HepG2 (cell line): ENCODE results near the gene CDYL2. TPM values are rescaled to one million over a fixed set of nuclear protein-coding genes. Genes with fewer than 3 reads are reported as not detected.

Source experiments
- ATAC-seq: fragments of 200-7000 bp; cut with Tn5 transposase; 3 replicates; pipeline ENCODE4 v1.9.1; 2020; ENCODE audit warnings: mild to moderate bottlenecking, moderate library complexity
- BruUV-seq: library from RNA; stranded (reverse); fragments of 400-500 nt; replicated peaks from 2 replicates; lab custom pipeline; 2021; lab: Mats Ljungman, UMichigan
- CTCF ChIA-PET: fragments of 300-600 bp; formaldehyde crosslinking; extraction: SDS; loops from one replicate; lab custom pipeline; 2021; ENCODE audit warnings: low total read pairs, inconsistent platforms, low intra/inter-chr PET ratio; lab: Yijun Ruan, JAX
- POLR2A ChIA-PET: fragments of 350-600 bp; sonication (Branson Sonifier 250); formaldehyde crosslinking; loops from one replicate; lab custom pipeline; 2020; ENCODE audit warnings: antibody characterized with exemption, inconsistent platforms; lab: Yijun Ruan, JAX
- DNase-seq: peaks from one replicate; pipeline ENCODE4 v3.0.0-alpha.2; 2015; ENCODE audit warnings: low spot score
- FAIRE-seq: peaks from 3 replicates; lab custom pipeline; 2011; peaks lifted over from hg19 to GRCh38; lab: Jason Lieb, UNC
- H2AFZ ChIP-seq: one replicate; pipeline ENCODE4 v1.6.1; 2011; ENCODE audit warnings: low read length, inconsistent platforms
- H3K27ac ChIP-seq: fragments of 300-600 bp; 3 replicates; pipeline ENCODE4 v1.8.0; 2011; ENCODE audit warnings: mixed run types, mild to moderate bottlenecking, mixed read lengths, low read length, inconsistent platforms; ENCODE audit not compliant: insufficient read depth; ENCODE audit errors: extremely low read length
- H3K27me3 ChIP-seq, 2 experiments: fragments of 200-600 bp in 1 of 2; 2 replicates in 1 of 2; 3 replicates in 1 of 2; pipeline versions ENCODE4 v1.6.0 to v1.8.0; 2011; ENCODE audit warnings: low read length in 2 of 2, mild to moderate bottlenecking in 2 of 2, moderate library complexity in 2 of 2, inconsistent platforms in 1 of 2; ENCODE audit not compliant: insufficient read depth in 2 of 2, control insufficient read depth in 1 of 2
- H3K36me3 ChIP-seq, 2 experiments: fragments of 200-600 bp in 1 of 2; replicated peaks in 1 of 2; 2 replicates in 1 of 2; 3 replicates in 1 of 2; pipeline versions ENCODE4 v1.5.1 to v1.8.0; 2011; ENCODE audit warnings: low read length in 2 of 2, inconsistent platforms in 1 of 2; ENCODE audit not compliant: insufficient read depth in 2 of 2, control insufficient read depth in 1 of 2
- H3K4me1 ChIP-seq: 2 replicates; pipeline ENCODE4 v1.5.1; 2012; ENCODE audit warnings: low read length, inconsistent platforms; ENCODE audit not compliant: insufficient read depth
- H3K4me2 ChIP-seq: 2 replicates; pipeline ENCODE4 v1.6.0; 2011; ENCODE audit warnings: low read depth, low read length, inconsistent platforms
- H3K4me3 ChIP-seq, 3 experiments: fragments of 200-600 bp in 1 of 3; sonication (generic), shearing (Covaris generic) in 1 of 3; replicated peaks in 1 of 3; 2 replicates each; pipeline ENCODE4 v1.5.1; 2011 to 2016; ENCODE audit warnings: low read length in 3 of 3, inconsistent platforms in 2 of 3, low read depth in 2 of 3, mild to moderate bottlenecking in 2 of 3, control low read depth in 1 of 3, mixed read lengths in 1 of 3; ENCODE audit not compliant: insufficient read depth in 1 of 3
- H3K79me2 ChIP-seq: one replicate; pipeline ENCODE4 v1.6.1; 2011; ENCODE audit warnings: low read length, inconsistent platforms; ENCODE audit not compliant: insufficient read depth
- H3K9ac ChIP-seq: 2 replicates; pipeline ENCODE4 v1.6.0; 2011; ENCODE audit warnings: mild to moderate bottlenecking, low read depth, low read length, inconsistent platforms; ENCODE audit not compliant: insufficient read depth
- H3K9me3 ChIP-seq: 2 replicates; pipeline ENCODE4 v1.5.1; 2012; ENCODE audit warnings: mild to moderate bottlenecking, low read length
- H4K20me1 ChIP-seq: 2 replicates; pipeline ENCODE4 v1.6.0; 2011; ENCODE audit warnings: inconsistent platforms, mild to moderate bottlenecking, low read length, moderate library complexity; ENCODE audit not compliant: insufficient read depth
- ARNT2 ChIP-seq: sonication (generic); formaldehyde crosslinking; IDR thresholded peaks from 2 replicates; pipeline ENCODE4 v1.8.0; 2022; ENCODE audit warnings: mild to moderate bottlenecking, low read depth, missing genetic modification reagents, moderate library complexity
- DNMT1 ChIP-seq: sonication (generic); formaldehyde crosslinking; IDR thresholded peaks from 2 replicates; pipeline ENCODE4 v1.5.1; 2020; ENCODE audit warnings: mild to moderate bottlenecking, missing genetic modification reagents
- FOXP1 ChIP-seq, 2 experiments: fragments of 450-650 bp in 1 of 2; IDR thresholded peaks; 2 replicates each; pipeline ENCODE4 v1.6.1; 2017 to 2018; ENCODE audit warnings: antibody characterized with exemption in 1 of 2
- LCORL ChIP-seq, 2 experiments: fragments of 450-650 bp in 1 of 2; sonication (generic) in 1 of 2; formaldehyde crosslinking in 1 of 2; IDR thresholded peaks; 2 replicates each; pipeline versions ENCODE4 v1.5.0 to v1.6.1; 2017 to 2020; ENCODE audit warnings: antibody characterized with exemption in 1 of 2, missing genetic modification reagents in 1 of 2
- MAFK ChIP-seq, 2 experiments: IDR thresholded peaks in 1 of 2; conservative IDR thresholded peaks in 1 of 2; 2 replicates each; pipeline ENCODE4 v1.6.1; 2011; ENCODE audit warnings: improper control_type of control experiment in 2 of 2, low read length in 2 of 2
- MTA3 ChIP-seq: sonication (generic); formaldehyde crosslinking; IDR thresholded peaks from 2 replicates; pipeline ENCODE4 v1.4.0; 2020; ENCODE audit warnings: missing genetic modification reagents
- MYNN ChIP-seq: sonication (generic); formaldehyde crosslinking; IDR thresholded peaks from 2 replicates; pipeline ENCODE4 v1.4.0; 2020; ENCODE audit warnings: mild to moderate bottlenecking, low read depth, missing genetic modification reagents
- NFRKB ChIP-seq: fragments of 450-650 bp; IDR thresholded peaks from 2 replicates; pipeline ENCODE4 v1.6.1; 2017
- RBFOX2 ChIP-seq: fragments of 200-400 bp; formaldehyde crosslinking; IDR thresholded peaks from 2 replicates; pipeline ENCODE4 v1.6.1; 2017; ENCODE audit warnings: low read depth, mild to moderate bottlenecking, low read length
- RFX1 ChIP-seq: fragments of 450-650 bp; IDR thresholded peaks from 2 replicates; pipeline ENCODE4 v1.6.1; 2017
- SKI ChIP-seq: fragments of 450-650 bp; IDR thresholded peaks from one replicate; pipeline ENCODE4 v1.6.1; 2018; ENCODE audit warnings: mild to moderate bottlenecking; ENCODE audit not compliant: partially characterized antibody
- YEATS2 ChIP-seq: sonication (generic); formaldehyde crosslinking; IDR thresholded peaks from 2 replicates; pipeline ENCODE4 v1.4.0; 2020; ENCODE audit warnings: missing genetic modification reagents, borderline replicate concordance
- ZBTB14 ChIP-seq: sonication (generic); formaldehyde crosslinking; IDR thresholded peaks from 2 replicates; pipeline ENCODE4 v1.4.0; 2020; ENCODE audit warnings: missing genetic modification reagents
- ZNF672 ChIP-seq: sonication (generic); formaldehyde crosslinking; IDR thresholded peaks from 2 replicates; pipeline ENCODE4 v1.8.1; 2022; ENCODE audit warnings: missing genetic modification reagents
- ZNF687 ChIP-seq: sonication (generic); formaldehyde crosslinking; IDR thresholded peaks from 2 replicates; pipeline ENCODE4 v1.5.1; 2020; ENCODE audit warnings: mild to moderate bottlenecking, missing genetic modification reagents, moderate library complexity
- ZNF746 ChIP-seq: sonication (generic); formaldehyde crosslinking; IDR thresholded peaks from 2 replicates; pipeline ENCODE4 v1.8.0; 2022; ENCODE audit warnings: mild to moderate bottlenecking, missing genetic modification reagents
- ZNF891 ChIP-seq: sonication (generic); formaldehyde crosslinking; IDR thresholded peaks from 2 replicates; pipeline ENCODE4 v1.5.0; 2020; ENCODE audit warnings: mild to moderate bottlenecking, missing genetic modification reagents
- ZSCAN20 ChIP-seq: sonication (generic); formaldehyde crosslinking; IDR thresholded peaks from 2 replicates; pipeline ENCODE4 v1.4.0; 2020; ENCODE audit warnings: missing genetic modification reagents, mild to moderate bottlenecking, borderline replicate concordance
- WGBS: methylation state at CpG from one replicate; pipeline ENCODE4 v1.1.6; 2017; ENCODE audit warnings: low lambda C conversion rate; 5-methylcytosine and 5-hydroxymethylcytosine counted together
- in situ Hi-C: cut with HindIII; loops from 2 replicates; pipeline ENCODE4 v1.10.0; 2017; ENCODE audit warnings: low pct_unique_long_range_greater_than_20kb; ENCODE audit not compliant: extremely low pct_ligation_motif_present
- intact Hi-C: fragments of 100-400 bp; cut with micrococcal nuclease; formaldehyde crosslinking; loops from one replicate; pipeline ENCODE4 v1.10.0; 2022; ENCODE audit not compliant: unreplicated experiment
- polyA plus RNA-seq, 8 experiments: library from polyadenylated mRNA; depleted of rRNA in 3 of 8; stranded (reverse) in 7 of 8; unstranded in 1 of 8; fragments of >200 nt; fragmentation: Illumina TruSeq in 4 of 8; extraction: Trizol in 4 of 8; gene quantifications; 2 replicates each; pipeline versions ENCODE4 v1.2.1 to v1.2.3, GENCODE V29; 2011 to 2016; ENCODE audit warnings: low read depth in 4 of 8, missing spikeins in 1 of 8, mixed read lengths in 1 of 8; ENCODE audit not compliant: insufficient read depth in 1 of 8
- total RNA-seq, 5 experiments: library from RNA; depleted of rRNA; stranded (reverse); fragments of >200 nt; fragmentation: Illumina TruSeq; extraction: Trizol; gene quantifications; 2 replicates each; pipeline ENCODE4 v1.2.3, GENCODE V29; 2016; ENCODE audit warnings: low read depth in 1 of 5

The CDYL2 gene
- total and polyA plus RNA-seq, 2 of the 13 experiments (the other 11 are each of a cell fraction or from before 2014, with no cell fraction given) = 0.07 to 0.35 TPM

- TF ChIP-seq ZNF891 (CRISPR knock-in tag) (no peak), ZNF672 (no peak), DNMT1 (CRISPR knock-in tag) (no peak), YEATS2 (no peak), NFRKB (no peak)
Observed at GRCh38 chr16:80806289-80806688, 1.9 kb upstream of the CDYL2 start (continued).

- Histone ChIP-seq H4K20me1 (no peaks in the 10 kb centered on the region), H3K27me3 (peaks cover 2 to 26% of the 10 kb centered on the region in 2 experiments; a peak in 3 of 5 replicates), H3K9me3 (no peaks in the 10 kb centered on the region), H3K79me2 (no peaks in the 10 kb centered on the region), H3K4me2 (peak overlapping the region; percentile 86), H3K9ac (no peak overlapping the region), H3K36me3 (no peaks in the 10 kb centered on the region), H3K4me1 (no peaks in the 10 kb centered on the region), H2AFZ (no peak overlapping the region), H3K4me3 (peak overlapping the region; percentile 62 to 77 (median 76); a peak in 4 of 6 replicates), H3K27ac (no peak overlapping the region)
- FAIRE-seq = no peak
- DNase-seq = peak; percentile 6
- intact Hi-C loops = no loop called here
- ChIA-PET CTCF (no interaction called here), POLR2A (no interaction called here)
- in situ Hi-C loops = no loop called here
- BruUV-seq = no TSS peak
- 1% methylated on average over 19 of the region's 80 CpGs for WGBS
- ATAC-seq = peak; percentile 50
- peak; percentile 86 for TF ChIP-seq ZBTB14 (CRISPR knock-in tag)
- TF ChIP-seq MTA3 (CRISPR knock-in tag) = no peak
- no peak for TF ChIP-seq MYNN
- TF ChIP-seq LCORL (IDR thresholded peaks at IDR 0.05) = no peak
- no peak for TF ChIP-seq LCORL (CRISPR knock-in tag; IDR thresholded peaks at IDR 0.05)
- TF ChIP-seq ZNF746 = no peak
- 0 out of 2 replicates have a peak, but pooled peaks have one; percentile 10 for TF ChIP-seq ZNF687
- no peak for TF ChIP-seq ZSCAN20 (CRISPR knock-in tag)
- TF ChIP-seq RFX1 = no peak
- no peak for TF ChIP-seq RBFOX2
- 0 out of 2 replicates have a peak, but pooled peaks have one; percentile 50 for TF ChIP-seq ARNT2 (CRISPR knock-in tag)
- TF ChIP-seq SKI = peak; percentile 18
- no peak for TF ChIP-seq MAFK (conservative IDR thresholded peaks at IDR 0.05 in 1 of 2, IDR thresholded peaks at IDR 0.05 in 1 of 2; ENCODE audit: low read length in 2 of 2)
- TF ChIP-seq FOXP1 (IDR thresholded peaks at IDR 0.05) = no peak
- TF ChIP-seq FOXP1 (CRISPR knock-in tag; IDR thresholded peaks at IDR 0.05) = no peak
Observed at GRCh38 chr16:80804056-80804525, 307 bp downstream of the CDYL2 start.
